HG03108 (cell line): ENCODE measurements around the gene UBE2I.

ENCODE experiments used
- ATAC-seq: cut with Tn5 transposase; IDR thresholded peaks from one replicate; pipeline ENCODE4 v1.9.1; 2021; ENCODE audit warnings: moderate library complexity; ENCODE audit not compliant: unreplicated experiment

UBE2I gene

GRCh38 chr16:1312467-1312816 is 3.0 kb downstream of the UBE2I start:
- no peak for ATAC-seq

DNA sequence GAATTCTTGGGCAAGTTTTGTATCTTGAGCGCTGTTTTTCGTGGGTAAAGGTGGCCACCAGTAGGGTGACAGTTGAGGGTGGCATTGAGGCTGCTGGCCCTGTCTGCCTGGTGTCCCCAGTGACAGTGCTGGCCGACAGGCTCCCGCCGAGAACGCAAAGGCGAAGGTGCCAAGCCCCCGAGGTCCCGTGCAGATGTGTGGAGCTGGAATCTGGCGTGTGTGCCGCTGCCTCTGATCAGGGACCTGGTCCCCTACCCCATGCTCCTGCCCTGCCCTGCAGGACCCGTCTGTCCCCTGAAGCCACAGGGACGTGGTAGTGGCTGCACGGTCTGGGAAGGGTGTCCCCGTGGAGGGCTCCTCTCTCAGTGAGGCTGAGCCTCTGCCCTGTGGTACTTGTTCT is 3.5 kb downstream of the UBE2I start:
- ATAC-seq, result no peak

DNA sequence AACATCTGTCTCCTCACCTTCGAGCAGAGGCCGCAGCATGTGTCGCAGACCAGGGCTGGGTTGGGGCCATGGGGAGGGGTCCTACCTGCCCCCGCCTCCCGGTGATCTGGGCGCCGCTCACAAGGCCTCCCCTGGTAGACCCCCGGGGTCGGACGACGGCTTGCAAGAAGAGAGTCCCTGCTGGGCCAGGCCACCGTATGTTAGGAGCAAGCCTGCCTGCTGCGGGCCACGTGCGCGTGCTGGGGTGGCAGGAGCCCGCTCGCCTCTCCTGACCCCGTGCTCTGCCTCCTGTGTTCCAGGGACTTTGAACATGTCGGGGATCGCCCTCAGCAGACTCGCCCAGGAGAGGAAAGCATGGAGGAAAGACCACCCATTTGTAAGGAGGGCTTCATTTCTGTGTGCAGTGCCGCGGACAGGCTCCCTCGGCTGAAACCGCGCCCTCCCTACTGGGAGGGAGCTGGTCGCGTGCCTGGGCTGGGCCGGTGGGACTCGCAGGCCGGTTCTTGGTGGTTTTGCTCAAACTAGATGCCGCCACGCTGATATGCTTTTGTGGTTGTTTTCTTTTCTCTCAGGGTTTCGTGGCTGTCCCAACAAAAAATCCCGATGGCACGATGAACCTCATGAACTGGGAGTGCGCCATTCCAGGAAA is 4.4 kb downstream of the UBE2I start:
- no peak for ATAC-seq

- no peak for ATAC-seq
Measured at GRCh38 chr16:1314399-1315068, 5.1 kb downstream of the UBE2I start.

- no peak for ATAC-seq
Measured at GRCh38 chr16:1315081-1316032, 5.9 kb downstream of the UBE2I start.

GRCh38 chr16:1316033-1316405 is 6.6 kb downstream of the UBE2I start:
- ATAC-seq, result no peak

DNA sequence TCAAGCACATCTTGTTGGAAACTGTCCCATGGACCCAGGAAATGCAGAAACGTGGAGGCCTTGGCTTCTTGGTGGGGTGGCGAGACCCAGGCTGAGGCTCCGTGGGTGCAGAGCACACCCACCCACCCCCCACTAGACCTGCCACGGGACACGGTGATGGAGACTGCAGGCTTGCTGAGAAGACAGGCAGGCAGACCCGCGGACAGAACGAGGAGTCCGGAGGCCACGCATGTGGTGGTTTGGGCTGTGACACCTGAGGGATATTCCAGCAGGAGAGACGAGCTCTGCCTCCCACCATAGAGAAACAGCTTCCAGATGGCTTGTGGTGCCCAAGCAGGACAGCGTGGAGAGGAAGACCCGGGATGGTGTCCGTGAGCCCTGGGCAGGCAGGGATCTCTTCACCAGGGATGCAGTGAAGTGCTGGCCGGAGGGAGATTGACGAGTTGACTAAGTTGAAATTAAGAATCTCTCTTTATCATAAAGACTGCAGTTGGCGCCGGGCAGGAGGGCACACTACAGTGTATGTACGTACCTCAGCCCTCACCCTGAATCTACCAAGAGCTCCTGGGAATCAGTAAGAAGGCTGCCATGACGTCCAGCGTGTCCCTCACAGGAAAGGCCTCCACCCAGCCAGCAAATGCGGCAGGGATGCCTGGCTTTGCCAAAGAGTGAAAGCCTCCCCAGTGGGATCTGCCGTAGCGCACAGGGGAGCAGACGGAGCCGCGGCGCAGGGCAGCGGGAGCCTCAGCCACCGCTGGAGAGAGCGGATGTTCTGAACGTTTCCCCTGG is 8.2 kb downstream of the UBE2I start:
- no peak for ATAC-seq

- no peak for ATAC-seq
Measured at GRCh38 chr16:1318268-1318545, 8.8 kb downstream of the UBE2I start.

DNA sequence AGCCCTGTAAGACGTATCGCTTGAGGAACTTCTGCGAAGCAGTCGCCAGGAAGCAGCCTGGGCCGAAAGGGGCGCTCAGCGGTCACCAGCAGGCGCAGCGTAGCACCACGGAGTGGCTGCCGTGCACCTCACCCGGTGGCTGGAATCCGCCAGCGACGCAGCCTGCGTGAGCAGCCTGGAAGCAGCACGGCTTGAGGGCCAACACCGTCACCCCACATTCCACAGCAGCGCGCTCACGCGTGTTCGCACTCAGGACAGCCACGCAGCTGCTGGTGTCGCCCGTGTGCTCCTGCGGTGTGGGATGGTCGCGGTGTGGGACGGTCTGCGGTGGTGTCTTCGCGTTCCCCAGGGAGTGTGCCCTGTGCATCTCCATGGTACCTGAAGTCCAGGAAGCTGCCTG is 9.6 kb downstream of the UBE2I start:
- no peak for ATAC-seq

GRCh38 chr16:1320097-1320496 is 10.7 kb downstream of the UBE2I start:
- ATAC-seq, result no peak

DNA sequence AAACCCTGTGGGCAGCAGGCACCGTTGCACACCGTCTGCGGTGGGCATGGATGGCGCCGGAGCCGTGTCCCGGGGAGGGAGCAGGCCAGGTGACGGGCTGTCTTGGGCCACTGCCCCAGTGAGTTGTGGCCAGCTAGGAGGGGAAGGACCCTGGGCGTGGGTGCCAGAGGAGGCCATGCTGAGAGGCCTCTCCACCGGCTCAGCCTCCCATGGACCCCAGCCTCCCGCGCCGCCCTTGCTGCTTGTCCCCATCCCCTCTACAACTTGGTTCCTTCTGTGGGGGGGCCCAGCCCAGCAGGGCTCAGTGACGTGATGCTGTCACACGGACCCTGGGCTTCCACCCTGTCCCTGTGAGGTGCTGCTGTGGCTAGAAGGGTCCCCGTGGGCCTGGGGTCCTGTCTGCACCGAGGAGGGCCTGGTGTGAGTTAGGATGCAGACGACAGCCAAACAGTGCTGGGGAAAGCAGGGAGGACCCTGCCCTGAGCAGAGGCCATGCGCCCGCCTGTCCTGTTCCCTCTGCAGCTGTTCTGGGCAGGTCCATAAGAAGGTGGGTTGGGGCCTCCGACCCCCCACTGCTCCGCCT is 11.3 kb downstream of the UBE2I start:
- ATAC-seq, result no peak

- ATAC-seq, result no peak
Measured at GRCh38 chr16:1322407-1322806, 13.0 kb downstream of the UBE2I start.

DNA sequence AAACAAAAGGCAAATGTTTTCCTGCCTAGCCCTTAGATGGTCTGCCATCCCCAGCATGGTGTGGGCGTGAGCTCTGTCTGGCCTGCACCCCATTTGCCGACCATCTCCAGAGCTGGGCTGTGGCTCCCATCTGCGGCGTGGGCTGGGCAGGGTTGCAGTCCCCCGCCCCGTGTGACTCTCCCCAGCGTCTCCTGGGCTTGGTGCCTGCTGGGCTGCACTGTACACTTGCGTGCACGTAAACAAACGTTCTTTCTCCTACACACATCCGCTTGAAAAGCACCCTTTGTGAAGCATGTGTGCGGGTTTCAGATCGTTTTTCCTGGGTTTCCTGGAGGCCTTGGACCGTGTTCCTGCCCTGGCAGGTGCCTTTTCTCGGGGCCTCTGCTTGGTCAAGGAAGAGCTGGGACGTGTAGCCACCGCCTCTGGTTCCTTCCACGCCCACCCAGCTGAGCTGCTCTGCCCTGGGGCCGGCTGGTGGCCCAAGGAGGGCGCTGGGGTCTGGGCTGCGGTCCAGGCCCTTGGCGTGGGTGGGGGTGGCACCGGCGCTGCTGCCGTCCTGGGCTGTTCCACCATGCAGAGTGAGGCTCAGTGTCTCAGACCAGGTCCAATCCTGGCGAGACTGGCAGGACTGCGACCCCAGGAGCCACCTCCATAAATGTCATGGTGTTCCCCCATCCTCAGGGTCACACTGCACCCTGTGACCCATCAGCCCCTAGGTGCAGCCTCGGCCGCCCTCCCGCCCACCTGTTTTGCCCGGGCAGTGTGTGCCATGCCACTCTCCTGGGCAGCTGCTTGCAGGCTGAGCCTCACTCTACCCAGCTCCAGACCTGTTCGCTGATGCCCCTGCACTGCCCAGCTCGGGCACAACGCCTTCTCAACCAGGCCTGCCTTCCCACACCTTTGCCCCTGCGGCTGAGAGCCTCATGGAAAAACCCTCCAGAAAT is 14.1 kb downstream of the UBE2I start:
- no peak for ATAC-seq

- no peak for ATAC-seq
Measured at GRCh38 chr16:1324286-1324826, 14.9 kb downstream of the UBE2I start.

- ATAC-seq, result no peak
Measured at GRCh38 chr16:1325261-1325660, 15.8 kb downstream of the UBE2I start.

- no peak for ATAC-seq
Measured at GRCh38 chr16:1325673-1326371, 16.4 kb downstream of the UBE2I start.

DNA sequence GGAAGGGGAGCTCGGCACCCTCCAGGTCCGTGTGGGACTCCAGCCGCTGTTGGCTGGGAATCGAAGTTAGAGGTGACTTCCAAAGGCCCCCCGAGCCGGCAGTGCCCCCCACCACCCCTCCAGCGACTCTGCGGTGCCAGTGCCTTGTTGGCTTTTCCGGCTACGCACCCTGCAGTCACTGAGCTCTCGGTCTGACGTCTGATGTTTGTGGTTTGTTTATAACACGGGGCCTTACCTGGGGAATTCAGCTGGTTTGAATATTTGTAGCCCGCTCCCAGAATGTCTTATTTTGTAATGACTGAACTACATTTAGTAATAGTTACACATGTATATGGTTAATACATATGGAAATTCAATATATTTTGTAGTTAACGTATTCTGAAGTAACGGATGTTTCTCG is 17.0 kb downstream of the UBE2I start:
- ATAC-seq, result no peak

DNA sequence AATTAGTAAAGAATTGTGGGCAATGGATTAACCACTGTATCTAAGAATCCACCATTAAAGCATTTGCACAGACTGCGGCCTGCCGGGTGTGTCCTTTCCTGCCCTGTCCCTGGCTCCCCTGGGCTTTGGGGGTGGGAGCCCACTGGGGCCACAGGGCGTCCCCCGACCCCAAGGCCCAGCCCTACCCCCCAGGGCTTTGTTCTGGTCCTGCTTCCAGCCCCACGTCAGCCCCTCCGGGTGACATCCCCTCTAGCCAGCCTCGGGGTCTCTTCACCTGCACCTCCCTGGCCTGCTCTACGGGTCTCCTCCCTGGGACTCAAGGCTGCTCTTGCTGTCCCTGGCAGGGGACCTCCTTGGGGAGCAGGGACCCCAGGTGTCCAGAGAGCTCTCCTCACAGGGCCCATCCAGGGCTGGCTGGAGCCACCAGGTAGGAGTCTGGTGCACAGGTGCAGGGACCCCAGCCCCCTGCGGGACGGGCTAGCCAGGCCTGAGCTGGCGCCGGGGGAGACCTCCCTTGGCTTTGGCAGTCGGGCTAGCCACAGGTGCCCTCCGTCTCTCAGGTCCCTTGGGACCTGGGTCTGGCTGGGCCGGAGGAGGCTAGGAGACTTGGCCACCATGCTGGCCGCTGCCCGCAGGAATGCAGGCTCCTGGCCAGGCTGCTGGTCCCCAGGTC is 17.6 kb downstream of the UBE2I start:
- ATAC-seq, result no peak

- ATAC-seq, result no peak
Measured at GRCh38 chr16:1327619-1327947, 18.1 kb downstream of the UBE2I start.
